HG03280 (cell line): ENCODE results near the gene ZNF724.
"Not testable (repeated sequence)": the region's sequence is repeated elsewhere in the genome, so short reads cannot be mapped to it uniquely, and the experiment has no call there.

Source experiments
- ATAC-seq: cut with Tn5 transposase; IDR thresholded peaks from one replicate; pipeline ENCODE4 v1.9.1; 2021; ENCODE audit warnings: mild to moderate bottlenecking, moderate library complexity; ENCODE audit not compliant: unreplicated experiment

Gene ZNF724

GRCh38 chr19:23249911-23250649, at the start of gene ZNF724:
TSS of gene ZNF724 (minus strand) at chr19:23250394. CDS start at chr19:23250242, 152 bp downstream.
- peak; percentile 99 for ATAC-seq

GRCh38 chr19:23294141-23294540, 43.9 kb upstream of the ZNF724 start:
- ATAC-seq = no peak

- not testable (repeated sequence) for ATAC-seq
Measured at GRCh38 chr19:23289966-23290365, 39.8 kb upstream of the ZNF724 start.

GRCh38 chr19:23287620-23288019, 37.4 kb upstream of the ZNF724 start:
- ATAC-seq = no peak

GRCh38 chr19:23286477-23286876, 36.3 kb upstream of the ZNF724 start:
- ATAC-seq = no peak

GRCh38 chr19:23285948-23286347, 35.8 kb upstream of the ZNF724 start:
- ATAC-seq = no peak

- ATAC-seq = not testable (repeated sequence)
Measured at GRCh38 chr19:23285326-23285725, 35.1 kb upstream of the ZNF724 start.

GRCh38 chr19:23283925-23284324, 33.7 kb upstream of the ZNF724 start:
- ATAC-seq = no peak

- no peak for ATAC-seq
Measured at GRCh38 chr19:23281663-23282276, 31.6 kb upstream of the ZNF724 start.

- not testable (repeated sequence) for ATAC-seq
Measured at GRCh38 chr19:23278118-23278517, 27.9 kb upstream of the ZNF724 start.

GRCh38 chr19:23273590-23274412, 23.6 kb upstream of the ZNF724 start:
- ATAC-seq = peak; percentile 98

- ATAC-seq = no peak
Measured at GRCh38 chr19:23273022-23273589, 22.9 kb upstream of the ZNF724 start.

GRCh38 chr19:23263870-23264590, 13.8 kb upstream of the ZNF724 start:
- ATAC-seq = no peak

GRCh38 chr19:23263396-23263795, 13.2 kb upstream of the ZNF724 start:
- ATAC-seq = no peak

GRCh38 chr19:23262920-23263319, 12.7 kb upstream of the ZNF724 start:
- ATAC-seq = no peak

- ATAC-seq = no peak
Measured at GRCh38 chr19:23261496-23262020, 11.4 kb upstream of the ZNF724 start.

- ATAC-seq = no peak
Measured at GRCh38 chr19:23260956-23261355, 10.8 kb upstream of the ZNF724 start.

- ATAC-seq = no peak
Measured at GRCh38 chr19:23259961-23260360, 9.8 kb upstream of the ZNF724 start.

GRCh38 chr19:23255700-23256099, 5.5 kb upstream of the ZNF724 start:
- no peak for ATAC-seq

GRCh38 chr19:23254141-23254910, 4.1 kb upstream of the ZNF724 start:
- ATAC-seq = no peak
